CD14-positive monocyte (primary cell): ENCODE data around the gene PIK3C2B. TPM values are rescaled to one million over a fixed set of nuclear protein-coding genes. Genes with fewer than 3 reads are reported as not detected.
A peak's percentile ranks its signal among the peaks of the same experiment; 100 is the strongest.

Source experiments
- DNase-seq, 3 donors: peaks; one replicate each; pipeline ENCODE4 v3.0.0-alpha.2; 2011 to 2022
- H2AFZ ChIP-seq: 2 replicates; pipeline ENCODE4 v1.6.0; 2012; ENCODE audit warnings: mild to moderate bottlenecking, low read depth, low read length, inconsistent platforms; ENCODE audit not compliant: insufficient read depth, poor library complexity, severe bottlenecking
- H3K27ac ChIP-seq, 2 donors: 1 replicate in 1 of 2; 2 replicates in 1 of 2; pipeline ENCODE4 v1.5.1; 2012 to 2013; ENCODE audit warnings: low read length in 2 of 2, control low read depth in 1 of 2, inconsistent platforms in 1 of 2, low read depth in 1 of 2, mild to moderate bottlenecking in 1 of 2
- H3K27me3 ChIP-seq, 2 donors: one replicate each; pipeline versions ENCODE4 v1.6.0 to v1.6.1; 2011 to 2013; ENCODE audit warnings: low read length in 2 of 2; ENCODE audit not compliant: control insufficient read depth in 2 of 2, insufficient read depth in 2 of 2
- H3K36me3 ChIP-seq, 2 donors: replicated peaks in 1 of 2; 1 replicate in 1 of 2; 2 replicates in 1 of 2; pipeline versions ENCODE4 v1.5.1 to v1.6.1; 2012 to 2013; ENCODE audit warnings: low read length in 2 of 2, control low read depth in 1 of 2, inconsistent platforms in 1 of 2, mild to moderate bottlenecking in 1 of 2; ENCODE audit not compliant: insufficient read depth in 2 of 2, control insufficient read depth in 1 of 2
- H3K4me1 ChIP-seq, 2 donors: 1 replicate in 1 of 2; 2 replicates in 1 of 2; pipeline versions ENCODE4 v1.5.1 to v1.6.1; 2012 to 2013; ENCODE audit warnings: low read length in 2 of 2, control low read depth in 1 of 2, inconsistent platforms in 1 of 2, mild to moderate bottlenecking in 1 of 2, moderate library complexity in 1 of 2; ENCODE audit not compliant: insufficient read depth in 2 of 2, control insufficient read depth in 1 of 2
- H3K4me2 ChIP-seq: replicated peaks from 2 replicates; pipeline ENCODE3; 2012; ENCODE audit warnings: low read length, moderate library complexity, mild to moderate bottlenecking; ENCODE audit not compliant: poor library complexity, severe bottlenecking; ENCODE audit errors: extremely low read depth
- H3K4me3 ChIP-seq, 3 experiments: fragments of 200-600 bp in 1 of 3; sonication (generic) in 1 of 3; replicated peaks in 1 of 3; 1 replicate in 2 of 3; 2 replicates in 1 of 3; pipeline ENCODE4 v1.5.1; 2011 to 2013; ENCODE audit warnings: low read length in 3 of 3, mild to moderate bottlenecking in 3 of 3, control low read depth in 2 of 3, low read depth in 2 of 3, inconsistent platforms in 1 of 3, moderate library complexity in 1 of 3
- H3K79me2 ChIP-seq: 2 replicates; pipeline ENCODE4 v1.6.0; 2012; ENCODE audit warnings: mild to moderate bottlenecking, control low read depth, inconsistent platforms, low read length, moderate library complexity; ENCODE audit not compliant: insufficient read depth
- H3K9ac ChIP-seq: 2 replicates; pipeline ENCODE4 v1.6.0; 2017; ENCODE audit warnings: low read length, mild to moderate bottlenecking; ENCODE audit not compliant: insufficient read depth, poor library complexity, severe bottlenecking
- H3K9me3 ChIP-seq, 2 donors: replicated peaks in 1 of 2; 1 replicate in 1 of 2; 2 replicates in 1 of 2; pipeline versions ENCODE4 v1.5.1 to v1.6.1; 2012 to 2013; ENCODE audit warnings: low read length in 2 of 2, control low read depth in 1 of 2; ENCODE audit not compliant: control insufficient read depth in 1 of 2, insufficient read depth in 1 of 2
- H4K20me1 ChIP-seq: 2 replicates; pipeline ENCODE4 v1.6.0; 2012; ENCODE audit warnings: mild to moderate bottlenecking, low read length, control low read depth, moderate library complexity; ENCODE audit not compliant: insufficient read depth
- H3K27ac Mint-ChIP-seq, 7 donors: one replicate each; pipeline ENCODE4 v1.8.0; 2020; ENCODE audit warnings: mild to moderate bottlenecking in 7 of 7, mixed read lengths in 7 of 7, moderate library complexity in 6 of 7, inconsistent platforms in 2 of 7
- H3K27me3 Mint-ChIP-seq, 3 donors: one replicate each; pipeline ENCODE4 v1.8.0; 2021 to 2022; ENCODE audit warnings: low read depth in 3 of 3, mild to moderate bottlenecking in 3 of 3, mixed read lengths in 3 of 3, moderate library complexity in 3 of 3, inconsistent platforms in 1 of 3
- H3K36me3 Mint-ChIP-seq, 2 donors: one replicate each; pipeline ENCODE4 v1.8.0; 2020; ENCODE audit warnings: mixed read lengths in 2 of 2, inconsistent platforms in 1 of 2, mild to moderate bottlenecking in 1 of 2
- H3K4me1 Mint-ChIP-seq: one replicate; pipeline ENCODE4 v1.8.0; 2020; ENCODE audit warnings: mild to moderate bottlenecking, mixed read lengths
- H3K4me3 Mint-ChIP-seq, 2 donors: one replicate each; pipeline ENCODE4 v1.8.0; 2020; ENCODE audit warnings: mild to moderate bottlenecking in 2 of 2, mixed read lengths in 2 of 2, moderate library complexity in 1 of 2
- H3K9me3 Mint-ChIP-seq, 7 donors: one replicate each; pipeline ENCODE4 v1.8.0; 2020 to 2022; ENCODE audit warnings: mixed read lengths in 7 of 7, mild to moderate bottlenecking in 6 of 7, moderate library complexity in 6 of 7, inconsistent platforms in 2 of 7
- CTCF ChIP-seq: fragments of 200-600 bp; IDR thresholded peaks from one replicate; pipeline ENCODE4 v1.8.0; 2022; ENCODE audit warnings: antibody characterized with exemption, mild to moderate bottlenecking
- WGBS: methylation state at CpG from one replicate; pipeline ENCODE4 v1.1.5; 2013; ENCODE audit warnings: missing lambda C conversion rate; ENCODE audit not compliant: insufficient coverage; 5-methylcytosine and 5-hydroxymethylcytosine counted together
- intact Hi-C, 2 donors: fragments of 100-400 bp; cut with micrococcal nuclease; formaldehyde crosslinking; loops; one replicate each; pipeline versions ENCODE4 v1.15.0 to v1.15.1; 2023
- polyA plus RNA-seq, 3 donors: library from polyadenylated mRNA; depleted of rRNA in 1 of 3; unstranded in 2 of 3; stranded (reverse) in 1 of 3; fragments of 300-500 nt in 2 of 3; fragments of >200 nt in 1 of 3; fragmentation: Illumina TruSeq in 2 of 3; gene quantifications; 1 replicate in 2 of 3; 2 replicates in 1 of 3; pipeline ENCODE4 v1.2.3, GENCODE V29; 2012 to 2021

The PIK3C2B gene
- polyA plus RNA-seq, 3 donors, result 0.04 to 1.4 TPM; not detected in 1

GRCh38 chr1:204479387-204480136 lies 15.0 kb downstream of the PIK3C2B start:
- Histone ChIP-seq H4K20me1 (no peaks in the 10 kb centered on the region), H3K79me2 (no peaks in the 10 kb centered on the region), H3K9ac (no peak overlapping the region), H2AFZ (no peak overlapping the region), H3K4me3 (no peak overlapping the region), H3K27me3 (no peaks in the 10 kb centered on the region), H3K36me3 (no peaks in the 10 kb centered on the region), H3K27ac (no peak overlapping the region), H3K4me2 (no peak overlapping the region), H3K4me1 (peaks cover 20 to 30% of the 10 kb centered on the region in 2 donors), H3K9me3 (no peaks in the 10 kb centered on the region)
- H3K9me3 Mint-ChIP-seq, result peaks cover 0 to 1% (median 0%) of the 10 kb centered on the region in 7 donors
- H3K4me3 Mint-ChIP-seq, result no peak overlapping the region
- 85% methylated on average over 9 of the region's 13 CpGs for WGBS
- H3K4me1 Mint-ChIP-seq, result peaks cover 60% of the 10 kb centered on the region
- no peak for TF ChIP-seq CTCF
- no peaks in the 10 kb centered on the region for H3K36me3 Mint-ChIP-seq
- intact Hi-C loops, result no loop called here
- no peak for DNase-seq
- H3K27me3 Mint-ChIP-seq, result peaks cover 0 to 4% (median 2%) of the 10 kb centered on the region in 3 donors
- H3K27ac Mint-ChIP-seq, result peak overlapping the region in 2 of 7 donors; percentile 23 to 58

- no peak overlapping the region for H3K4me3 Mint-ChIP-seq
- no peaks in the 10 kb centered on the region for H3K36me3 ChIP-seq
- no peaks in the 10 kb centered on the region for H4K20me1 ChIP-seq
- H3K27me3 Mint-ChIP-seq, result peaks cover 0 to 5% (median 2%) of the 10 kb centered on the region in 3 donors
- no peak overlapping the region for H3K27ac Mint-ChIP-seq
- no peaks in the 10 kb centered on the region for H3K36me3 Mint-ChIP-seq
- peaks cover 18 to 30% of the 10 kb centered on the region in 2 donors for H3K4me1 ChIP-seq
- H3K9me3 Mint-ChIP-seq, result peaks cover 0 to 1% (median 0%) of the 10 kb centered on the region in 7 donors
- TF ChIP-seq CTCF, result no peak
- no peak overlapping the region for H3K4me2 ChIP-seq
- H3K27ac ChIP-seq, result no peak overlapping the region
- peaks cover 58% of the 10 kb centered on the region for H3K4me1 Mint-ChIP-seq
- no peak overlapping the region for H3K9ac ChIP-seq
- DNase-seq, result no peak
- no peak overlapping the region for H3K4me3 ChIP-seq
- no peak overlapping the region for H2AFZ ChIP-seq
- no peaks in the 10 kb centered on the region for H3K27me3 ChIP-seq
- intact Hi-C loops, result no loop called here
- H3K79me2 ChIP-seq, result no peaks in the 10 kb centered on the region
- 100% methylated on average over 1 of the region's 2 CpGs for WGBS
- H3K9me3 ChIP-seq, result no peaks in the 10 kb centered on the region
Observed at GRCh38 chr1:204478921-204479320, 15.7 kb downstream of the PIK3C2B start.
